DMS 273 treated with DMSO at 0.1 percent for 48 hours (cell line): Measurements from ENCODE around the gene CALM3.

Experiments used
- DNase-seq: peaks from one replicate; lab custom pipeline; 2025; lab: John Stamatoyannopoulos, UW

Gene CALM3

DNA sequence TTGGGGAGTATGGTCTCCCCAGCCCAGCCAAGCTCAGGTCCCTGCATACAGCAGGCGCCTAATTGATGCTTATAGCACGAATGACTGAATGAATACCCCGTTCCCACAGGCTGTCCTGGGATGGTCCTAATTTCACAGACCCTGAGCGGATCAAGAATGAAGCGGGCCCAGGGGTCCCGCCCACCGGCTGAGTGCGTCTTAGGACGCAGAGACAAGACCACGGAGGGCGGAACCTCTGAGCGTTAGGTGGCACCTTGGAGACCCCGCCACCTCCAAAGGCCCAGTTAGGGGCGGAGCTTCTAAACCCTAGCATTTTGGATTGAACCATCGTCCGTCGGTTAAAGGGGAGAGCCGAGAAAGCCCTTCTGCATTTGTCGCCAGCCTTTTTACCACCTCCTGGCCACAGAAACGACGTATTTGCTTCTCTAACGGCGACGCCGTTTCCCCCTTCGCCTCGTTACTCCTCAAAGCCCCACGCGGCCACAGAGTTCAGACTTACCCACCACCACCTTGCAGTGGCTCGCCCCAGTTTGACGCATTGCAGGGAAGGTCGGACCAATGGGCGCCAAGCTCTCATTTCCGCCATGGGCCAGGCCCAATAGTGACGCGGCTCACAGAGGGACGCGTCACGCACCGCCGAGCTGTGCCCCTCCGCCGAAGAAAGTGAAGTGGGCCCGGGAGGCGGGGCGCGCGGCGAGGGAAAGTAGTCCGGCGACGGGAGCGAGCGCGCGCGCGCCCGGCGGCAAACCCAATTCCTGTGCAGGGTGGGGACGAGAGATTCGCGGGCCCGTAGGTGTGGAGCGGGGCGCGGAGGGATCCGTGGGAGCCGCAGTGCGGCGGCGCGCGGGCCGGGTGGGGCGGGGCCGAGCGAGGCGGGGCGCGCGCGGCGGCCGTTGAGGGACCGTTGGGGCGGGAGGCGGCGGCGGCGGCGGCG, 479 bp upstream of the CALM3 start:
- DNase-seq = peak; percentile 84

DNA sequence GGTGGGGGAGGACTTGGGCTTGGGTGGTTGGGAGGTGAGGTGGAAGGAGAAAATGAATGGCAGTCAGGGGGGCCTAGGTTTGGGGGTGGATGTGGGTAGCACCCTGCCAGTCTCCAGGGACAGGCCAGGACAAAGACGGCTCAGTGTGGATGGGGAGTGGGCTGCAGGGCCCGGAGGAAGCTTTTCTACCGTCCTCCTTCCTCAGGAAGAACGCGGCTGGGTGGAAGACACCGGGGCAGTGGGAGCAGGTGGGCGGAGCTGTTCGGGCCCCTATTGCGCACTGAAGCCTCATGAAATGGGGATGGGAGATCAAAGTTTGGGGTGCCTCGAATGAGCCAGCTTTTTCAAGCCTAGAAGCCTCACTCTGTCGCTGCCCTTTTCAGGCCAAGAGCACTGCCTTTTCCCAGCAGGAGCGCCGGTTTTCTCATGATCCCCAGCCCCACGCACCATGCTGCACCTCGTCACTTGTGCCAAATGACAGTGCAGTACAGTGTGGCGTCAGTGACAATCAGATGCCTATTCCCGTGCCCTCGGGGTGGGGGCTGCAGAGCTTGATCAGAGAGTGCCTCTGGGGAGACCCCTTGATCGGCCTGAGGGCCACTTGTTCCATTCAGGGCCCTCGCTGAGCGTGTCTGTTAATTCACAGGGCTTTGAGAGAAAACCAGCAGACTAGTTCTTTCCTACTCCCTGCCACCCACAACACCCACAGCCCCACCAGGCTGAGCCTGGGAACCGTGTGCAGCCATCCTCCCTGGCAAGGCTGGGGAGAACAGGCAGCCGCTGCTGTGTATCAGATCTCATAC, 1.5 kb downstream of the CALM3 start:
- DNase-seq = no peak

DNA sequence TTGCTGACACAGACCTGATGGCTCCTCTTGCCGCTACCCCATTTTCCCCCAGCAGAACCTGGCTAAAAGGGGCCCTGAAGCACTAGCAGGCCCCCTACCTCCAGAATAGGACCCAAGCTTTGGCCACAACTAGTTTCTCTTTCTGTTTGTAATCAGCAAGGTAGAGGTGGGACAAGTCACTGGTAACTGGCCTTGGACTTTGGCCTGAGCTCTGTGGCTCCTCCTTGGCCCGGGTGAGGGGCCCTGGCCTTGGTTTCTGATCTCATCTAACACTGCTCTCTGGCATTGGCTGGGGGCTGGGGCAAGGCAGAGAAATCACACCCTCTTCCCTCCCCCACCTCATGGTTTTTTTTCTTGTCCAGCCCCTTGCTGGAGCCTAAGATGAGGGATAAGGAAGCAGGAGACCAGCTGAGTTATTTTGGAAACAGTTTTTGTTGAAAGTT, 2.1 kb downstream of the CALM3 start:
- no peak for DNase-seq

DNA sequence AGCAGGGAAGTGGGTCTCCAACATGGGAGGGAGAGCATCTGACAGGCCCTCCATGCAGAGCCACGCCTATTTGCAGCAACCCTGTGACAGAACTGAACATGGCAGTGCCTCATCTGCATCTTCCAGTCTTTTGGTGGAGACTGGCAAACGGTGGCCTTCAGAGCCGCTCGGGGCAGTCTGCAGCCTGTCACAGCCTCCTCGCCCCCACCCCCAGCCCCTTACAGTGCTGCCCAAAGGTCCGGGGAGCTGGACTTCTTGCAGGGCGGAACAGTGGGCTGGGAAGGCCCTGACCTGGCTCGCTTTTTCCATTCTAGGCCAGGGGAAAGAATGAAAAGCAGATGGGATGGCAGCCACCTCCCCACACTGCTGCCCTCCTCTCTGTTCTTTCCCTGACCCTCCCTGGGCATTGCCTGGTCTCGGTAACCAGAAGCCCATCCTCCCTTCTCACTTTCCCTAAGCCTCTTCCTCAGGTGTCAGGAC, 2.7 kb downstream of the CALM3 start:
- DNase-seq = no peak

DNA sequence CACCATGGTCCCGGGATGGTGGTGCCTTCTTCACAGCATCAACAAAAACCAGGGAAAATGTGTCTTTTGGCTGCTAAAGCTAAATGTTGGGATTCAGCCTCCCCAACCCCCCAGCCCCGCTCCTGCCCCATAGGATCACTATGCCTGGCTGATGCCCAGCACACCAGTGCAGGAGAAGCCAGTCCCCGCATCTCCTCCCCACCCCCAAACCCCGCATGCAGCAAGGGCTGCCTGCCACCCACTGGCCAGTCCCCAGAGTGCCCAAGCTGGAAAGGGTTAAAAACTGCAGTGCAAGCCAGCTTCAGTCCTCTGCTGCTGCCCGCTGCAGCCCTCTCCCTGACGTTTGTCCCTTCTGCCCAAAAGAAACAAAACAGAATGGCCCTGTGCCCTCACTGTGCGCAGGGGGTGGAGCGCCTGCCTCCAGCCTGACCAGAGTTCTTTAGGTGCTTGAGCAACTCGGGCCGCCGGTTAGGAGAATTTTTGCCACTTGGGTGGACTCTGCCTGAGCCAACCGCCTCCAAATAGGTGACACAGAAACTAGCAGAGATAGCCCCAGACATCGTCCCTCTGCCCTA, 3.7 kb downstream of the CALM3 start:
- DNase-seq = no peak

DNA sequence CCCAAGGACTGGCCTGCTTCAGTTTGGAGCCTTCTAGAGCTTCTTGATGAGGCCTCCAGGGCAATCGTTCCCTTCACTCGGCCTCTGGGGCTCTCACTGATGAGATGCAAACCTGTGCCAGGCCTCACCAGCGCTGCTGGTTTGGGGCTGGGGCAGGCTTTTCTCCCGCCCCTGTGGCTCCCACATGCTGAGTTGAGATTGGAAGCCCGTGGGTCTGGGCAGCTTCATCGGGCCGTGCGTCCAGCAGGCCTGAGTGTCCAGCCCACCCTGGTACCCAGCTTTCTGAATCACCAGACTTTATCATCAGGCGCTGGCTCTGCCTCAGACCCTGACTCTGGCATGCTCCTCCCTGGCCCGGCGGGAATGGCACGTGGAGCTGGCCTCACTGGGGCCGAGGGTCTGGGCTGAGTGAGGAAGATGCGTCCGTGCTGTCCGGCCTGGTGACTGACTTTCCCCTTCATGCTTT, 4.3 kb downstream of the CALM3 start:
- DNase-seq = no peak

DNA sequence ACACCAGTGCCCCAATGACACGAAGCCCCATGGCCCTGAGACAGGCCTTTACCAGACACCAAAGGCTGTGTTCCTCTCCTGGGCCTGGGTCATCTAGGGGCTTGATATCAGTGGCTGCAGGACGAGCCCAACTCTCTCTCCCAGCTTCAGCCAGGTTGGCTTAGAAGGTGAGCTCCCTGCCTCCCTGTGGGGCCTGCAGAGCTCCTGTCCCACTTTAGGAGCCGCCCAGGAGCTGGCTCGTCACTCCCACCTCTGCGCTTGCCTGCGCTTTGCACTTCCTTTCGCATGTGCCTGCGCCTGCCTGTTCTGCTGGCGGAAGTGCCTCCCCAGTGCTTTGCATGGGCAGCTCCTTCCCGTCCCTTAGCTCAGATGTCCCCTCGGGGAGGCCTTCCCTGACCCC, 4.9 kb downstream of the CALM3 start:
- DNase-seq = no peak

DNA sequence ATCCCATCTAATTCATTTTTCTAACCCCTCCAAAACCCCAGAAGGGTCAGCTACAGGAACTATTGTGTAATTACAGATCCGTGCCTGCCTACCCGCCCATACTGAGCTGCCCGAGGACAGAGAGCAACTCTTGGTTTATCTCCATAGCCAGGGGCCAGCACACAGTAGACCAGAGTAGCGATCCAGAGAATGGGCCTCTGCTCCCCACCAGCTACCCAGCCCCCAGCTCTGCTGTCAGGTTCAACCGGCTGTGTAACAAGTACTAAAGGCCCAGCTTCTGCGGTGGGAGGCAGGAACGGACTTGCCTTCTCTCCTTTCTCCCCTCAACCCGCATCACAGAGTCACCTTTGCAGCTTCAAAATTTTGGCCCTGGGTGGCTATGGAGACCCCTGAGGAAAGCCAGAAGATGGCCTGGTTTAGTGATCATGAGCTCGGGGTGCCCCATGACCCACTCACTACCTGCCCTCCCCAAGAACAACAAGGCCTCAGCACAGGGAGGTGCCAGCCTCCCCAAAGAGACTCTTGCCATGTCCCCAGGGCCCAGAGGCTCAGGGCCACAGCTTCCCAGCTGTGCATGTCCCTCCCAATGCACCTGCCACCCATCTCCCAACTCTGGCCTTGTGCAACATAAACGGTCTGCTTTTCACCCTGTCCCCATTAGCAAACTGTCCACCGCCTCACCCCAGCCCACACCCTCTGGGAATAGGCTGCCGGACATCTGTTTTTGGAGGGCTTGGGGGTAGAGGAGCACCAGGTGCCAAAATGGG, 5.7 kb downstream of the CALM3 start:
- DNase-seq = no peak

DNA sequence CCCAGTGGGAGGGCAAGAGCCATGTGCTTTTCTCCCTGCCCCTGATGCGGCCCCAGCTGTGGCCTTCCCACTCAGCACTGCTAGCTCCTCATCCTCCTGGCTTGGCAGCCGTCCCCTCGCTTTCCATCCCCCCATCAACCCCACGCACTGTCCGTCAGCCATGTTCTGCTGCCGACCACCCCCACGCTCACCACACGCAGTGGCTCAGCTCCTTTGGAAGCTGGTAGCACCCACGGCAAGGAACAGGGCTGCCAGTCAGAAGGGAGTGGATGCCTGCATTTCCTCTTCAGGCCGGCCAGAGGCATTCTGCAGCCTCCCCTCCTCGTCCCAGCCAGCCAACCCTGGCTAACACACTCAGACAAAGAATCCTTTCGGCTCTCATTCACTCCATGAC, 6.3 kb downstream of the CALM3 start:
- DNase-seq = peak; percentile 80

DNA sequence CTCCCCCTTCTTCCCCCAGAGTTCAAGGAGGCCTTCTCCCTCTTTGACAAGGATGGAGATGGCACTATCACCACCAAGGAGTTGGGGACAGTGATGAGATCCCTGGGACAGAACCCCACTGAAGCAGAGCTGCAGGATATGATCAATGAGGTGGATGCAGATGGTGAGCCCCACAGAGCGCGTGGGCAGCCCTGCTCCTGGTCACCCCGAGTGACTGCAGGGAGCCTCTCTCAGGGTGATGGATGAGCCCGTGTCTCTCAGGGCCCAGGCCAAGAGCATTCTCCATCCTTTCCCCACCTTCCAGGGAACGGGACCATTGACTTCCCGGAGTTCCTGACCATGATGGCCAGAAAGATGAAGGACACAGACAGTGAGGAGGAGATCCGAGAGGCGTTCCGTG, 7.0 kb downstream of the CALM3 start:
- no peak for DNase-seq

DNA sequence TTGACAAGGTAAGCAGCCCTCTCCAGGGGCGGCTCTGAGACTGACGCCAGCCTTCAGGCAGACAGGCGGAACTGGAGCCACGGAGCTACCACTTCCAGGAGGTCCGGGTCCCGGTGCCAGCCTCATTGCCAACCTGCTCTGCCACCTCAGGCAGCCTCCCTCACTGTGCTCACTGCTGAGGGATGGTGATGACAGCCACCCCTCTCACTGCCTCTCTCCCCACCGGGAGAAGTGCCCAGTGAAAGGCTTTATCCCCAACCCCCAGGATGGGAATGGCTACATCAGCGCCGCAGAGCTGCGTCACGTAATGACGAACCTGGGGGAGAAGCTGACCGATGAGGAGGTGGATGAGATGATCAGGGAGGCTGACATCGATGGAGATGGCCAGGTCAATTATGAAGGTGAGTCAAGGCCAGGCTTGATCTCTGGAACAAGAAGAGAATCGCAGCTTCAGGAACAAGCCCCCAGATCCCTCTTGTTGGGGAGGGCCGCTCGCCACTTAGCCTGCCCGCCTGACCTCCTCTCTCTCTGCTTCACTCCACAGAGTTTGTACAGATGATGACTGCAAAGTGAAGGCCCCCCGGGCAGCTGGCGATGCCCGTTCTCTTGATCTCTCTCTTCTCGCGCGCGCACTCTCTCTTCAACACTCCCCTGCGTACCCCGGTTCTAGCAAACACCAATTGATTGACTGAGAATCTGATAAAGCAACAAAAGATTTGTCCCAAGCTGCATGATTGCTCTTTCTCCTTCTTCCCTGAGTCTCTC, 7.6 kb downstream of the CALM3 start:
- no peak for DNase-seq

DNA sequence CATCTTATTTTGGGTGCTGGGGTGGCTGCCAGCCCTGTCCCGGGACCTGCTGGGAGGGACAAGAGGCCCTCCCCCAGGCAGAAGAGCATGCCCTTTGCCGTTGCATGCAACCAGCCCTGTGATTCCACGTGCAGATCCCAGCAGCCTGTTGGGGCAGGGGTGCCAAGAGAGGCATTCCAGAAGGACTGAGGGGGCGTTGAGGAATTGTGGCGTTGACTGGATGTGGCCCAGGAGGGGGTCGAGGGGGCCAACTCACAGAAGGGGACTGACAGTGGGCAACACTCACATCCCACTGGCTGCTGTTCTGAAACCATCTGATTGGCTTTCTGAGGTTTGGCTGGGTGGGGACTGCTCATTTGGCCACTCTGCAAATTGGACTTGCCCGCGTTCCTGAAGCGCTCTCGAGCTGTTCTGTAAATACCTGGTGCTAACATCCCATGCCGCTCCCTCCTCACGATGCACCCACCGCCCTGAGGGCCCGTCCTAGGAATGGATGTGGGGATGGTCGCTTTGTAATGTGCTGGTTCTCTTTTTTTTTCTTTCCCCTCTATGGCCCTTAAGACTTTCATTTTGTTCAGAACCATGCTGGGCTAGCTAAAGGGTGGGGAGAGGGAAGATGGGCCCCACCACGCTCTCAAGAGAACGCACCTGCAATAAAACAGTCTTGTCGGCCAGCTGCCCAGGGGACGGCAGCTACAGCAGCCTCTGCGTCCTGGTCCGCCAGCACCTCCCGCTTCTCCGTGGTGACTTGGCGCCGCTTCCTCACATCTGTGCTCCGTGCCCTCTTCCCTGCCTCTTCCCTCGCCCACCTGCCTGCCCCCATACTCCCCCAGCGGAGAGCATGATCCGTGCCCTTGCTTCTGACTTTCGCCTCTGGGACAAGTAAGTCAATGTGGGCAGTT, 8.6 kb downstream of the CALM3 start:
- no peak for DNase-seq

DNA sequence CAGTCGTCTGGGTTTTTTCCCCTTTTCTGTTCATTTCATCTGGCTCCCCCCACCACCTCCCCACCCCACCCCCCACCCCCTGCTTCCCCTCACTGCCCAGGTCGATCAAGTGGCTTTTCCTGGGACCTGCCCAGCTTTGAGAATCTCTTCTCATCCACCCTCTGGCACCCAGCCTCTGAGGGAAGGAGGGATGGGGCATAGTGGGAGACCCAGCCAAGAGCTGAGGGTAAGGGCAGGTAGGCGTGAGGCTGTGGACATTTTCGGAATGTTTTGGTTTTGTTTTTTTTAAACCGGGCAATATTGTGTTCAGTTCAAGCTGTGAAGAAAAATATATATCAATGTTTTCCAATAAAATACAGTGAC, 9.3 kb downstream of the CALM3 start:
- no peak for DNase-seq

DNA sequence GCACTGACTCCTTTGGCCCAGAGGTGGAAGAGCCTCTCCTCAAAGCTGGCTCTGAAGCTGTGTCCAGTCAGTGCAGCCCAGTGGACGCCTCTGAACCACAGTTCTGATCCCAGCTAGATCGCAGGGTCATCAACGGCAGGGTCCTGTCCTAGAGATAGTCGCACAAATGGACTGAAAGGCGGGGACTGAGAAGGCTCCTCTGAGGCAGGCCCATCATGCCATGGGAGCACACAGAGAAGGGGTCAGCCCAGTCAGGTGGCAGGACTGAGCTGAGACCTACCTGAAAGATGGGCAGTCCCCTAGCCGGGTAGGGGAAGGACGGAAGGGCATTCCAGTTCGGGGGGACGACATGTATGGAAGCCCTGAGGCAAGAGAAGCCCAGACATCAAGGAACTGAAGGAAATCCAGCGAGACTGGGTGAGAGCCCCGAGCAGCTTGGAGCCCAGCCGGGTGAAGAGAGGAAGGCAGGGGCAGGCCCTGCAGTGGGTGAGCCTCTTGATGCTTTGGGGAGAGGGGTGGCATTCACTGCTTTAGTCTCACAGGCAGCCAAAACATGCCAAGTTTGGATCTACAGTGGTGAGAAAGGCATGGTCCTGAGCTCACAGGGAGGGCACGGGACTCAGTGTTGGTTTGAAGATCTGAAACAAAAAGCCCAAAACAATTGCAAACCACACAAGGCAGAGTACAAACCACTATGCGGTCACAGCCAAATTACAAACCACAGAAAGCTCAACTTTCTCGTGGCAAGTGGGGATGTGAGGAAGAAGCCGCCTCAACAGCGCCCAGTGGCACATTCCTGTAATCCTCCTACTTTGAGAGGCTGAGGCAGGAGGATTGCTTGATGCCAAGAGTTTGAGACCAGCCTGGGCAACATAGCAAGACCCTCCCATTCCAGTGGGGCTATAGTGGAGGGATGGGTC, 10.0 kb downstream of the CALM3 start:
- no peak for DNase-seq

DNA sequence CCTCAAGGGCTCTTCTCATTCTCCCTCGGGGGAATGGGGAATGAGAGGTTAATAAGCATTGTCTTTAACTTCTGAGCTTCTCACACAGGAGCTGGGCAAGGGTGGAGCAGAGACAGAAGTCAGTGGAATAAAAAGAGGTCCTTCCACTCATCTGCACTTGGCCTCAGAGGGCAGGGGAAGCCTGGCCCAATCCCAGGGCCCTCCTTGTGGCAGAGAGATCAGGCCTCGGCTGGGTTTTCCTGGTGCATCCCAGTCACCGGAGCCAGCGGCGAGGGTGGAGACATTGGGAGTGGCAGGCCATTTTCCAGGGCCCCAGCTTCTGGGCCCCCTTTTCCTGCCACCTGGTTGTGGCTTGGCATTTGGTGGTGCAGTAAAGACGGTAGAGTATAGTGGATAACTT, 10.6 kb downstream of the CALM3 start:
- DNase-seq = no peak

DNA sequence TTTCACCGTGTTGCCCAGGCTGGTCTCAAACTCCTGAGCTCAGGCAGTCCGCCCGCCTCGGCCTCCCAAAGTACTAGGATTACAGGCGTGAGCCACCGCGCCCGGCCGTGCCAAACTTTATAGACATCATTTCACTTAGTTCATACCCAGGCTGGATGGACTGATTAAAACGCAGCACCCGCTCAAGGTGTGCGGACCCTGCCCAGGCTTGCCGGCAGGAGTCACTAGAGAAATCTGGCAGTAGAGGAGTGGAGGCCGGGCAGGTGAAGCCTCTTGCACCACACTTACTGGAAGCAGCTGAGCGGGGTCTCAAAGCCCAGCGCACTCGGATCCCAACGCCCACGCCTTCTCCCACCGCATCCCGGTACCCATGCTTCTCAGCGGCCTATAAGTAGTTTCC, 12.4 kb downstream of the CALM3 start:
- no peak for DNase-seq

DNA sequence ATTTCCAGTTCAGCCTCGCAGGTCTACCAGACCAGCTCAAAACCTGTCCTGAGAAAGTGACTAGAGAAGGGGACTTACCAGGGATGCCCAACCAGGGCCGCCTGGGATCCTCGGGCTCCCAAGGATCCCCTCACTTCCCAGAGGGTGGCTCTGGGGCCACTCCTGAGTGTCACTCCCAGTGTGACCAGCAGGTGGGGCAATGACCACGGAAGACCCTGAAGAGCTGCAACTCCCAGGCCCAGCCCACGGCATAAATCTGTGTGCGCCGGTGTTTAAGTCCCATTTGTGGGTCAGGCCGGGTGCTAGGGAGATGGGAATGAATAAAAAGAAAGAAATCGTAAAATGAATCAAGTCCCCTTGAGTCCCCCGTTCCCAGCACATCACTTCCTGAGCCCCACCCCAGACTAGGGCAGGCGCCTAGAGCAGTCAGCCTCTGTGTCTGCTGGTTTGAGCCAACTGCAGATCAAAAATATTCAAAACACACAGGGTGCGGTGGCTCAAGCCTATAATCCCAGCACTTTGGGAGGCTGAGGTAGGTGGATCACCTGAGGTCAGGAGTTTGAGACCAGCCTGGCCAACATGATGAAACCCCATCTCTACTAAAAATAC, 13.1 kb downstream of the CALM3 start:
- DNase-seq = peak; percentile 36

DNA sequence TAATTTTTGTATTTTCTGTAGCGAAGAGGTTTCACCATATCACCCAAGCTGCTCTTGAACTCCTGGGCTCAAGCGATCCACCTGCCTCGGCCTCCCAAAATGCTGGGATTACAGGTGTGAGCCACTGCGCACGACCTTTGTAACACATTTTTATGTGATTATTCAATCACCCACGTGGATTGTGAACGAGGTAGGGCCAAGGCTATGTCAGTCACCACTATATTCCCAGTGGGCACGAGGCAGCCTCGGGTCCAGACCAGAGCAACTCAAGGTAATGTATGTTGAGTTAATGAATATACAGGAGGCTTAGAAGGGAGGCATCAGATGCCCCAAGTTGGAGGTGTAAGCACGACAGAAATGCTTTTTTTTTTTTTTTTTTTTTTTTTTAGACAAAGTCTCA, 14.8 kb downstream of the CALM3 start:
- no peak for DNase-seq
